ENCODE data around the gene NADK2. TPM values are rescaled to one million over a fixed set of nuclear protein-coding genes. Genes with fewer than 3 reads are reported as not detected.

The NADK2 gene
- total RNA-seq, 1 donor from 2014 or later = 18.2 TPM

GRCh38 chr5:36170832-36171424 lies 70.8 kb downstream of the NADK2 start:
- intact Hi-C loops (cut with micrococcal nuclease) = no loop called here
- Mint-ChIP-seq H3K27ac (no peak overlapping the region), H3K27me3 (no peaks in the 10 kb centered on the region), H3K36me3 (ENCODE audit: low read depth) (peaks cover 90% of the 10 kb centered on the region), H3K9me3 (no peaks in the 10 kb centered on the region), H3K4me3 (no peak overlapping the region), H3K4me1 (no peaks in the 10 kb centered on the region)
- CTCF ChIA-PET = no interaction called here
- DNase-seq = no peak
- ATAC-seq (ENCODE audit: low read depth) = no peak
- POLR2A ChIA-PET = no interaction called here
- TF ChIP-seq, protein P1, sequence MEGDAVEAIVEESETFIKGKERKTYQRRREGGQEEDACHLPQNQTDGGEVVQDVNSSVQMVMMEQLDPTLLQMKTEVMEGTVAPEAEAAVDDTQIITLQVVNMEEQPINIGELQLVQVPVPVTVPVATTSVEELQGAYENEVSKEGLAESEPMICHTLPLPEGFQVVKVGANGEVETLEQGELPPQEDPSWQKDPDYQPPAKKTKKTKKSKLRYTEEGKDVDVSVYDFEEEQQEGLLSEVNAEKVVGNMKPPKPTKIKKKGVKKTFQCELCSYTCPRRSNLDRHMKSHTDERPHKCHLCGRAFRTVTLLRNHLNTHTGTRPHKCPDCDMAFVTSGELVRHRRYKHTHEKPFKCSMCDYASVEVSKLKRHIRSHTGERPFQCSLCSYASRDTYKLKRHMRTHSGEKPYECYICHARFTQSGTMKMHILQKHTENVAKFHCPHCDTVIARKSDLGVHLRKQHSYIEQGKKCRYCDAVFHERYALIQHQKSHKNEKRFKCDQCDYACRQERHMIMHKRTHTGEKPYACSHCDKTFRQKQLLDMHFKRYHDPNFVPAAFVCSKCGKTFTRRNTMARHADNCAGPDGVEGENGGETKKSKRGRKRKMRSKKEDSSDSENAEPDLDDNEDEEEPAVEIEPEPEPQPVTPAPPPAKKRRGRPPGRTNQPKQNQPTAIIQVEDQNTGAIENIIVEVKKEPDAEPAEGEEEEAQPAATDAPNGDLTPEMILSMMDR (IDR thresholded peaks at IDR 0.05) = no peak

DNA sequence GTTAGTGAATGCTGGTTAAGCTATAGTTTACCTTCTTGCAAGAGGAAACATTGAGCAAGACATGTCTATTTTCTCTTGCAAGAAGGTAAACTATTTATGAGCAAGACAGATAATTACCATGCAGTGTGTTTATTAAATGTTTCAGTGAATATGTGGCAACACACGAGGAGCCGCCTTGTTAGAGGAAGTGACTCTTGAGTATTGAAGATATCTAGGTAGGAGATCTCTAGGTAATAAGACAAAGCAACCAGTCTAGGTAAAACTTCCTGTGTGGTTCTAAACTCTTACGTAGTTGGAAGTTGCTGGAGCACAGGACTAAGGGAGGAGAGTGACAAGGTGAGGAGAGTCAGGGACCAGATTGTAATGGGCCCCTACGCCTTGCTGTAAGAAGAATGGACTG lies 73.0 kb downstream of the NADK2 start:
- no peaks in the 10 kb centered on the region for H3K9me3 Mint-ChIP-seq
- POLR2A ChIA-PET = no interaction called here
- peaks cover 89% of the 10 kb centered on the region for H3K36me3 Mint-ChIP-seq (ENCODE audit: low read depth)
- no peaks in the 10 kb centered on the region for H3K27me3 Mint-ChIP-seq
- H3K27ac Mint-ChIP-seq = no peak overlapping the region
- DNase-seq = no peak
- H3K4me1 Mint-ChIP-seq = no peaks in the 10 kb centered on the region
- H3K4me3 Mint-ChIP-seq = no peak overlapping the region
- CTCF ChIA-PET = no interaction called here
- TF ChIP-seq, protein P1 (IDR thresholded peaks at IDR 0.05) = no peak
- intact Hi-C loops (cut with micrococcal nuclease) = no loop called here
- ATAC-seq (ENCODE audit: low read depth) = no peak

GRCh38 chr5:36164461-36164860 lies 77.3 kb downstream of the NADK2 start:
- Mint-ChIP-seq H3K9me3 (no peaks in the 10 kb centered on the region), H3K36me3 (ENCODE audit: low read depth) (peaks cover 85% of the 10 kb centered on the region), H3K4me3 (no peak overlapping the region), H3K27ac (no peak overlapping the region), H3K27me3 (no peaks in the 10 kb centered on the region), H3K4me1 (peaks cover 3% of the 10 kb centered on the region)
- intact Hi-C loops (cut with micrococcal nuclease) = no loop called here
- ChIA-PET POLR2A (no interaction called here), CTCF (no interaction called here)
- ATAC-seq (ENCODE audit: low read depth) = no peak
- no peak for DNase-seq
- TF ChIP-seq, protein P1 (IDR thresholded peaks at IDR 0.05) = no peak

- Mint-ChIP-seq H3K27ac (no peak overlapping the region), H3K4me3 (no peak overlapping the region), H3K4me1 (peaks cover 8% of the 10 kb centered on the region), H3K9me3 (no peaks in the 10 kb centered on the region), H3K36me3 (ENCODE audit: low read depth) (peaks cover 84% of the 10 kb centered on the region), H3K27me3 (no peaks in the 10 kb centered on the region)
- no peak for DNase-seq
- ChIA-PET CTCF (no interaction called here), POLR2A (no interaction called here)
- ATAC-seq (ENCODE audit: low read depth) = no peak
- intact Hi-C loops (cut with micrococcal nuclease) = no loop called here
- TF ChIP-seq, protein P1 (IDR thresholded peaks at IDR 0.05) = no peak
Measured at GRCh38 chr5:36162810-36163486, 78.8 kb downstream of the NADK2 start.

DNA sequence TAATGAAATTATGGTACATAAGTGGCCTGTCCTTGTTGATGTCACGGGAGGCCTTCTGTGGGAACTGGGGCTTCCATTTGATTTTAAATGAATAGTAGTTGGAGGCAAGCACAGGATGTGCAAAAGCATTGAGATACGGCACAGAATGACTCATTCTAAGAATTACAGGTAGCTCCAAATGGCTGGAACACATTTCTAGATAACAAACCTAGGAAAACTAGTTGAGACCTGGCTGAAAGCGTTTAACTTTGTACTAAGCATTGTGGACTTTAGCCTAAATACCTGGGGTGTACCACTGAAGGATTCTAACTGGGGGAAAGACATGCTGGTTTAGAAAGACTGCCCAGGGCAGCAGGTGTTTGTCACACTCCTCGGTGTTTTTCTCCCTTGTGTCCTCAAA lies 80.4 kb downstream of the NADK2 start:
- intact Hi-C loops (cut with micrococcal nuclease) = no loop called here
- Mint-ChIP-seq H3K27ac (no peak overlapping the region), H3K4me1 (peaks cover 8% of the 10 kb centered on the region), H3K36me3 (ENCODE audit: low read depth) (peaks cover 83% of the 10 kb centered on the region), H3K9me3 (no peaks in the 10 kb centered on the region), H3K27me3 (no peaks in the 10 kb centered on the region), H3K4me3 (no peak overlapping the region)
- ATAC-seq (ENCODE audit: low read depth) = no peak
- ChIA-PET CTCF (no interaction called here), POLR2A (no interaction called here)
- DNase-seq = no peak
- TF ChIP-seq, protein P1 (IDR thresholded peaks at IDR 0.05) = no peak
